DMS 273 treated with DMSO at 0.1 percent for 48 hours (cell line): ENCODE measurements around the gene RAD17.
"Not testable (repeated sequence)": the region's sequence is repeated elsewhere in the genome, so short reads cannot be mapped to it uniquely, and the experiment has no call there.

Source experiments
- DNase-seq: peaks from one replicate; lab custom pipeline; 2025; lab: John Stamatoyannopoulos, UW

RAD17 gene

GRCh38 chr5:69374911-69375446 lies 5.4 kb downstream of the RAD17 start:
- DNase-seq = no peak

- no peak for DNase-seq
These were observed 8.8 kb downstream of the RAD17 start for GRCh38 chr5:69378376-69378775.

- DNase-seq = no peak
These were observed 35.2 kb downstream of the RAD17 start for GRCh38 chr5:69404659-69405330.

- DNase-seq = no peak
These were observed 45.4 kb downstream of the RAD17 start, which contains the start of gene MARVELD2 for GRCh38 chr5:69414885-69415583. TSS of gene MARVELD2 (plus strand) at chr5:69415116. CDS start at chr5:69419386, 4,270 bp downstream.

GRCh38 chr5:69415584-69415958 lies 46.0 kb downstream of the RAD17 start:
- DNase-seq = no peak

GRCh38 chr5:69416180-69416579 lies 46.6 kb downstream of the RAD17 start:
- DNase-seq = no peak

- no peak for DNase-seq
These were observed 47.1 kb downstream of the RAD17 start for GRCh38 chr5:69416699-69417098.

GRCh38 chr5:69418554-69418953 lies 48.9 kb downstream of the RAD17 start:
- DNase-seq = no peak

- DNase-seq = no peak
These were observed 62.0 kb downstream of the RAD17 start for GRCh38 chr5:69431424-69432303.

GRCh38 chr5:69432412-69433206 lies 63.0 kb downstream of the RAD17 start:
- no peak for DNase-seq

GRCh38 chr5:69435276-69435884 lies 65.8 kb downstream of the RAD17 start:
- not testable (repeated sequence) for DNase-seq

- DNase-seq = no peak
These were observed 74.6 kb downstream of the RAD17 start for GRCh38 chr5:69444127-69444754.

- DNase-seq = no peak
These were observed 79.9 kb downstream of the RAD17 start for GRCh38 chr5:69449511-69449910.

GRCh38 chr5:69450116-69450515 lies 80.5 kb downstream of the RAD17 start:
- no peak for DNase-seq

- not testable (repeated sequence) for DNase-seq
These were observed 80.9 kb downstream of the RAD17 start for GRCh38 chr5:69450527-69450926.

GRCh38 chr5:69451941-69452647 lies 82.5 kb downstream of the RAD17 start:
- DNase-seq = no peak

GRCh38 chr5:69453487-69453886 lies 83.9 kb downstream of the RAD17 start:
- not testable (repeated sequence) for DNase-seq

GRCh38 chr5:69454460-69455249 lies 85.0 kb downstream of the RAD17 start:
- DNase-seq = no peak

GRCh38 chr5:69455428-69455988 lies 85.9 kb downstream of the RAD17 start:
- DNase-seq = not testable (repeated sequence)
